K562 (cell line): ENCODE measurements around the gene MYL12A. TPM values are rescaled to one million over a fixed set of nuclear protein-coding genes. Genes with fewer than 3 reads are reported as not detected.

ENCODE experiments used
- BCLAF1 ChIP-seq, 2 experiments: fragments of 450-650 bp in 1 of 2; IDR thresholded peaks; 2 replicates each; pipeline ENCODE4 v1.6.1; 2011 to 2017; ENCODE audit warnings: low read depth in 2 of 2, antibody characterized with exemption in 1 of 2, borderline replicate concordance in 1 of 2, low read length in 1 of 2, mild to moderate bottlenecking in 1 of 2, mixed read lengths in 1 of 2; ENCODE audit not compliant: control insufficient read depth in 1 of 2
- CCAR2 ChIP-seq: fragments of 200-400 bp; formaldehyde crosslinking; IDR thresholded peaks from 2 replicates; pipeline ENCODE4 v1.6.1; 2017; ENCODE audit warnings: mild to moderate bottlenecking, low read depth, low read length
- CREM ChIP-seq: IDR thresholded peaks from 2 replicates; pipeline ENCODE4 v1.6.1; 2014; ENCODE audit warnings: antibody characterized with exemption, low read depth
- ETV1 ChIP-seq: fragments of 450-650 bp; conservative IDR thresholded peaks from 2 replicates; pipeline ENCODE4 v1.6.1; 2016; ENCODE audit warnings: missing genetic modification characterization, control low read depth, low read depth, missing compliant biosample characterization
- FOXA3 ChIP-seq, 2 experiments: fragments of 450-650 bp in 1 of 2; sonication (generic) in 1 of 2; formaldehyde crosslinking; IDR thresholded peaks in 1 of 2; conservative IDR thresholded peaks in 1 of 2; 2 replicates each; pipeline versions ENCODE4 v1.4.0 to v1.8.0; 2020 to 2022; ENCODE audit warnings: mild to moderate bottlenecking in 2 of 2, missing genetic modification reagents in 1 of 2
- HEY1 ChIP-seq: fragments of 250-450 bp; sonication (Bioruptor Pico); IDR thresholded peaks from 2 replicates; pipeline ENCODE4 v1.5.0; 2020; ENCODE audit warnings: mild to moderate bottlenecking, moderate library complexity, borderline replicate concordance
- LEF1 ChIP-seq: fragments of 450-650 bp; IDR thresholded peaks from 2 replicates; pipeline ENCODE4 v1.6.1; 2016; ENCODE audit warnings: mild to moderate bottlenecking
- PCBP1 ChIP-seq: fragments of 200-400 bp; formaldehyde crosslinking; IDR thresholded peaks from 2 replicates; pipeline ENCODE4 v1.6.1; 2018; ENCODE audit warnings: mild to moderate bottlenecking, low read depth, low read length; ENCODE audit not compliant: poor library complexity, severe bottlenecking
- TAF1 ChIP-seq: IDR thresholded peaks from 2 replicates; pipeline ENCODE4 v1.6.1; 2011; ENCODE audit warnings: mild to moderate bottlenecking, low read length, moderate library complexity; ENCODE audit not compliant: insufficient read depth, control insufficient read depth, severe bottlenecking; ENCODE audit errors: extremely low read depth
- U2AF1 ChIP-seq: fragments of 200-400 bp; formaldehyde crosslinking; optimal IDR thresholded peaks from 2 replicates; pipeline ENCODE3; 2017; ENCODE audit warnings: mild to moderate bottlenecking, low read depth, low read length, moderate library complexity
- polyA plus RNA-seq, 8 experiments: library from polyadenylated mRNA; depleted of rRNA in 4 of 8; stranded (reverse) in 5 of 8; unstranded in 3 of 8; fragments of >200 nt; fragmentation: Nextera tagmentation in 2 of 8; fragmentation: Illumina TruSeq in 1 of 8; extraction: Ambion mirVana in 2 of 8; extraction: Trizol in 1 of 8; gene quantifications; 2 replicates each; pipeline versions ENCODE4 v1.2.1 to v1.2.3, GENCODE V29; 2011 to 2014; ENCODE audit warnings: inconsistent platforms in 1 of 8, missing spikeins in 1 of 8
- total RNA-seq, 7 experiments: library from RNA; depleted of rRNA in 6 of 7; stranded (reverse); fragments of >200 nt in 6 of 7; fragmentation: Illumina TruSeq in 2 of 7; extraction: Trizol in 2 of 7; gene quantifications; 2 replicates each; pipeline versions ENCODE4 v1.2.1 to v1.2.3, GENCODE V29; 2011 to 2021; ENCODE audit warnings: low replicate concordance in 1 of 7
- TF ChIP-seq, protein P1 (sequence below), 2 experiments: fragments of 450-650 bp in 1 of 2; sonication (generic) in 1 of 2; formaldehyde crosslinking in 1 of 2; IDR thresholded peaks; 2 replicates each; pipeline versions ENCODE4 v1.7.1 to v1.9.0; 2016 to 2022; ENCODE audit warnings: inconsistent platforms in 1 of 2, mild to moderate bottlenecking in 1 of 2, missing genetic modification reagents in 1 of 2
- TF ChIP-seq, protein P2 (sequence below): fragments of 450-650 bp; formaldehyde crosslinking; IDR thresholded peaks from 2 replicates; pipeline ENCODE4 v1.4.0; 2020; ENCODE audit warnings: mild to moderate bottlenecking

MYL12A gene
- total and polyA plus RNA-seq, 9 of the 15 experiments (the other 6 are each of a cell fraction or from before 2014, with no cell fraction given), result 308 to 1,031 (median 559) TPM

GRCh38 chr18:3248658-3249359 is 1.2 kb downstream of the MYL12A start (continued):
- TF ChIP-seq, protein P1, sequence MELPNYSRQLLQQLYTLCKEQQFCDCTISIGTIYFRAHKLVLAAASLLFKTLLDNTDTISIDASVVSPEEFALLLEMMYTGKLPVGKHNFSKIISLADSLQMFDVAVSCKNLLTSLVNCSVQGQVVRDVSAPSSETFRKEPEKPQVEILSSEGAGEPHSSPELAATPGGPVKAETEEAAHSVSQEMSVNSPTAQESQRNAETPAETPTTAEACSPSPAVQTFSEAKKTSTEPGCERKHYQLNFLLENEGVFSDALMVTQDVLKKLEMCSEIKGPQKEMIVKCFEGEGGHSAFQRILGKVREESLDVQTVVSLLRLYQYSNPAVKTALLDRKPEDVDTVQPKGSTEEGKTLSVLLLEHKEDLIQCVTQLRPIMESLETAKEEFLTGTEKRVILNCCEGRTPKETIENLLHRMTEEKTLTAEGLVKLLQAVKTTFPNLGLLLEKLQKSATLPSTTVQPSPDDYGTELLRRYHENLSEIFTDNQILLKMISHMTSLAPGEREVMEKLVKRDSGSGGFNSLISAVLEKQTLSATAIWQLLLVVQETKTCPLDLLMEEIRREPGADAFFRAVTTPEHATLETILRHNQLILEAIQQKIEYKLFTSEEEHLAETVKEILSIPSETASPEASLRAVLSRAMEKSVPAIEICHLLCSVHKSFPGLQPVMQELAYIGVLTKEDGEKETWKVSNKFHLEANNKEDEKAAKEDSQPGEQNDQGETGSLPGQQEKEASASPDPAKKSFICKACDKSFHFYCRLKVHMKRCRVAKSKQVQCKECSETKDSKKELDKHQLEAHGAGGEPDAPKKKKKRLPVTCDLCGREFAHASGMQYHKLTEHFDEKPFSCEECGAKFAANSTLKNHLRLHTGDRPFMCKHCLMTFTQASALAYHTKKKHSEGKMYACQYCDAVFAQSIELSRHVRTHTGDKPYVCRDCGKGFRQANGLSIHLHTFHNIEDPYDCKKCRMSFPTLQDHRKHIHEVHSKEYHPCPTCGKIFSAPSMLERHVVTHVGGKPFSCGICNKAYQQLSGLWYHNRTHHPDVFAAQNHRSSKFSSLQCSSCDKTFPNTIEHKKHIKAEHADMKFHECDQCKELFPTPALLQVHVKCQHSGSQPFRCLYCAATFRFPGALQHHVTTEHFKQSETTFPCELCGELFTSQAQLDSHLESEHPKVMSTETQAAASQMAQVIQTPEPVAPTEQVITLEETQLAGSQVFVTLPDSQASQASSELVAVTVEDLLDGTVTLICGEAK (IDR thresholded peaks at IDR 0.05), result peak; percentile 65
- TF ChIP-seq, protein P1 (CRISPR knock-in tag; IDR thresholded peaks at IDR 0.05), result no peak
- peak in 1 of 2 experiments; percentile 32; a peak in 1 of 4 replicates for TF ChIP-seq BCLAF1 (IDR thresholded peaks at IDR 0.05; ENCODE audit: borderline replicate concordance in 1 of 2, control insufficient read depth in 1 of 2, low read depth in 2 of 2, low read length in 1 of 2)
- TF ChIP-seq, protein P2, sequence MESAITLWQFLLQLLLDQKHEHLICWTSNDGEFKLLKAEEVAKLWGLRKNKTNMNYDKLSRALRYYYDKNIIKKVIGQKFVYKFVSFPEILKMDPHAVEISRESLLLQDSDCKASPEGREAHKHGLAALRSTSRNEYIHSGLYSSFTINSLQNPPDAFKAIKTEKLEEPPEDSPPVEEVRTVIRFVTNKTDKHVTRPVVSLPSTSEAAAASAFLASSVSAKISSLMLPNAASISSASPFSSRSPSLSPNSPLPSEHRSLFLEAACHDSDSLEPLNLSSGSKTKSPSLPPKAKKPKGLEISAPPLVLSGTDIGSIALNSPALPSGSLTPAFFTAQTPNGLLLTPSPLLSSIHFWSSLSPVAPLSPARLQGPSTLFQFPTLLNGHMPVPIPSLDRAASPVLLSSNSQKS (CRISPR knock-in tag), result 0 out of 2 replicates have a peak, but pooled peaks have one; percentile 60
- TF ChIP-seq CREM, result no peak
- TF ChIP-seq U2AF1, result peak; percentile 30
- no peak for TF ChIP-seq CCAR2
- no peak for TF ChIP-seq PCBP1
- peak; percentile 37 for TF ChIP-seq TAF1
- peak in 1 of 2 experiments; percentile 7; a peak in 1 of 4 replicates for TF ChIP-seq FOXA3 (CRISPR knock-in tag; conservative IDR thresholded peaks at IDR 0.05 in 1 of 2, IDR thresholded peaks at IDR 0.05 in 1 of 2)
- peak; percentile 86 for TF ChIP-seq ETV1 (tag)
- peak; percentile 14; the same call in 1 of the 2 replicates for TF ChIP-seq LEF1
- no peak for TF ChIP-seq HEY1 (CRISPR knock-in tag)
